Stomach (tissue), 9 donors: ENCODE results near the gene IBA57. TPM values are rescaled to one million over a fixed set of nuclear protein-coding genes. Genes with fewer than 3 reads are reported as not detected.
A peak's percentile ranks its signal among the peaks of the same experiment; 100 is the strongest.
"Not testable (repeated sequence)": the region's sequence is repeated elsewhere in the genome, so short reads cannot be mapped to it uniquely, and the experiment has no call there.

ENCODE experiments used
- DNase-seq, 2 donors: peaks; one replicate each; pipeline versions ENCODE4 v3.0.0 to v3.0.0-alpha.2; 2013 to 2019
- H3K27ac ChIP-seq, 5 donors: fragments of 200-600 bp in 4 of 5; sonication (generic) in 4 of 5; one replicate each; pipeline ENCODE4 v1.5.1; 2013 to 2019; ENCODE audit warnings: mild to moderate bottlenecking in 1 of 5, moderate library complexity in 1 of 5
- H3K27me3 ChIP-seq, 3 donors: fragments of 200-600 bp; sonication (generic); one replicate each; pipeline ENCODE4 v1.5.1; 2017 to 2019; ENCODE audit warnings: mixed run types in 1 of 3
- H3K36me3 ChIP-seq, 4 donors: fragments of 200-600 bp; sonication (generic); 1 replicate in 3 of 4; 2 replicates in 1 of 4; pipeline ENCODE4 v1.5.1; 2016 to 2019
- H3K4me1 ChIP-seq, 4 donors: fragments of 200-600 bp; sonication (generic); one replicate each; pipeline ENCODE4 v1.5.1; 2016 to 2019
- H3K4me3 ChIP-seq, 4 donors: fragments of 200-600 bp; sonication (generic) in 3 of 4; one replicate each; pipeline ENCODE4 v1.5.1; 2016 to 2019; ENCODE audit warnings: mild to moderate bottlenecking in 1 of 4
- H3K9me3 ChIP-seq, 4 donors: fragments of 200-600 bp; sonication (generic); one replicate each; pipeline ENCODE4 v1.5.1; 2016 to 2019
- CTCF ChIP-seq, 7 experiments: fragments of 450-650 bp in 4 of 7; fragments of 200-600 bp in 3 of 7; sonication (generic) in 3 of 7; IDR thresholded peaks; one replicate each; pipeline ENCODE4 v1.5.1; 2016 to 2019; ENCODE audit warnings: antibody characterized with exemption in 7 of 7, control low read depth in 2 of 7, mild to moderate bottlenecking in 1 of 7
- EP300 ChIP-seq: sonication (generic); formaldehyde crosslinking; IDR thresholded peaks from one replicate; pipeline ENCODE4 v1.6.1; 2017; ENCODE audit warnings: antibody characterized with exemption
- POLR2A ChIP-seq, 4 donors: fragments of 450-650 bp; IDR thresholded peaks; one replicate each; pipeline ENCODE4 v1.6.1; 2016; ENCODE audit warnings: antibody characterized with exemption in 4 of 4, control low read depth in 2 of 4, mild to moderate bottlenecking in 1 of 4, moderate library complexity in 1 of 4
- POLR2AphosphoS5 ChIP-seq, 3 donors: sonication (generic); formaldehyde crosslinking; IDR thresholded peaks; one replicate each; pipeline ENCODE4 v1.6.1; 2016; ENCODE audit warnings: antibody characterized with exemption in 3 of 3
- WGBS, 5 donors: extraction: QIAGEN DNeasy Blood & Tissue Kit in 3 of 5; methylation state at CpG; one replicate each; pipeline versions ENCODE4 v1.1.5 to v1.1.7; 2013 to 2018; 5-methylcytosine and 5-hydroxymethylcytosine counted together
- intact Hi-C: fragments of 100-400 bp; cut with DNase I; formaldehyde crosslinking; loops from one replicate; pipeline ENCODE4 v1.15.1; 2023; ENCODE audit warnings: low total_unique reads
- polyA plus RNA-seq, 3 donors: library from polyadenylated mRNA; stranded (reverse); fragments of 200-250 nt; gene quantifications; one replicate each; pipeline ENCODE4 v1.2.3, GENCODE V29; 2013
- total RNA-seq, 5 donors: library from RNA; depleted of rRNA; stranded (reverse); fragments of >200 nt; gene quantifications; one replicate each; pipeline versions ENCODE4 v1.1.0 to v1.2.3, GENCODE V29; 2014 to 2016
- donor health status: healthy with polysubstance abuse.
- donor health status: Bipolar disorder and iron deficiency.
- donor health status: healthy.

The IBA57 gene
- total and polyA plus RNA-seq, 8 donors: 1.2 to 6.1 (median 4.3) TPM

- 76 to 84% (median 76%) methylated on average over 10 of the region's 10 CpGs for WGBS, 5 donors
- H3K27me3 ChIP-seq: no peaks in the 10 kb centered on the region
- H3K27ac ChIP-seq: peak overlapping the region in 1 of 5 donors; percentile 34
- intact Hi-C loops: no loop called here
- no peak for DNase-seq
- H3K4me3 ChIP-seq: no peak overlapping the region
- TF ChIP-seq POLR2AphosphoS5 (IDR thresholded peaks at IDR 0.05) (no peak), EP300 (no peak), POLR2A (IDR thresholded peaks at IDR 0.05) (no peak), CTCF (IDR thresholded peaks at IDR 0.05) (no peak)
- peaks cover 0 to 33% (median 25%) of the 10 kb centered on the region in 4 donors for H3K36me3 ChIP-seq
- peaks cover 0 to 28% (median 15%) of the 10 kb centered on the region in 4 donors for H3K4me1 ChIP-seq
- no peaks in the 10 kb centered on the region for H3K9me3 ChIP-seq
Observed at GRCh38 chr1:228171221-228171891, 5.8 kb downstream of the IBA57 start.

DNA sequence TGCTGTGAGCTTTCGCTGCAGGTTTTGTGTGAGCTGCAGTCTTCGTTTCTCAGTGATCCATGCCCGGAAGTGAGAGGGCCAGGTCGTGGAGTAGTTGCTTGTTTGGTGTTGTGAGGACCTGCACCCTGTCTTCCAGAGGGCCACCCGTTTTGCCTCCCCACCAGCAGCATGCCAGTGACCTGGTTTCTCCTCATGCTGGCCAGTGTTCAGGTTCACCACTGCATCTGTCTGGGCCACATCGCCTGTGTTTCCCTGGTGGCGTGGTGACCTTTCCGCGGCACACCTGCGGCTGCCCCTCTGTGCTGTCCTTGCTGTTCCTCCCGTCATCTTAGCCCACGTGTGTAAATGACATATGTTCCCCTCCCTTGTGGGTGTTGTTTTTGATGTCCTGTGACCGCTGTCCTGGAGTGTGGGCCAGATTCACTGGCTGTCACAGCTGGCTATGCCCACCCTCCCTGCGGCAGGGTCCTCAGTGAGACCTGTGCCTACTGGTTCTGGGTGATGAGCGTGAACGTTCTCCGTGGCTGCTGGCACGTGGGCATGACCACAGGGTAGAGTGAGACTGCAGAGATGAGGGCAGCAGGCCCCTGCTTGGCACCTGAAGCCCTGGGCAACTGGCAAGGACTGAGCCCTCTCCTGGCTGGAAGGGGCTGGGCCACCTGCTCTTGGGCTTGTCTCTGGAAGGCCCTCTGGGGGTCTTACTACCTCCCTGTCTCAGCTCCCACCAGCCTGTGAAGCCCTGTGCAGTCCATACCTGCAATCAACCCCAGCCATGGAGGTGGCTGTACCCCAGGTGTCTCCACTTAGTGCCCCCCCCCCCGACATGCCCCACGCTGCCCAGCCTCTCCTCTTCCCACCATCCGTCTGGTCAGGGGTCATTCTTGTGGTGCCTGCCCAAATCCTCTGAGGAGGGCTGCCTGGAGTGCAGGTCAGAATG lies 7.3 kb downstream of the IBA57 start:
- Histone ChIP-seq H3K4me3 (no peak overlapping the region), H3K36me3 (peaks cover 0 to 41% (median 27%) of the 10 kb centered on the region in 4 donors), H3K4me1 (peaks cover 0 to 22% (median 7%) of the 10 kb centered on the region in 4 donors), H3K27ac (no peak overlapping the region), H3K27me3 (no peaks in the 10 kb centered on the region), H3K9me3 (no peaks in the 10 kb centered on the region)
- intact Hi-C loops: no loop called here
- no peak for DNase-seq
- WGBS, 5 donors: 76 to 88% (median 86%) methylated on average over 14 to 21 of the region's 21 CpGs
- TF ChIP-seq POLR2AphosphoS5 (IDR thresholded peaks at IDR 0.05) (no peak), POLR2A (IDR thresholded peaks at IDR 0.05) (no peak), EP300 (no peak), CTCF (IDR thresholded peaks at IDR 0.05) (no peak)

DNA sequence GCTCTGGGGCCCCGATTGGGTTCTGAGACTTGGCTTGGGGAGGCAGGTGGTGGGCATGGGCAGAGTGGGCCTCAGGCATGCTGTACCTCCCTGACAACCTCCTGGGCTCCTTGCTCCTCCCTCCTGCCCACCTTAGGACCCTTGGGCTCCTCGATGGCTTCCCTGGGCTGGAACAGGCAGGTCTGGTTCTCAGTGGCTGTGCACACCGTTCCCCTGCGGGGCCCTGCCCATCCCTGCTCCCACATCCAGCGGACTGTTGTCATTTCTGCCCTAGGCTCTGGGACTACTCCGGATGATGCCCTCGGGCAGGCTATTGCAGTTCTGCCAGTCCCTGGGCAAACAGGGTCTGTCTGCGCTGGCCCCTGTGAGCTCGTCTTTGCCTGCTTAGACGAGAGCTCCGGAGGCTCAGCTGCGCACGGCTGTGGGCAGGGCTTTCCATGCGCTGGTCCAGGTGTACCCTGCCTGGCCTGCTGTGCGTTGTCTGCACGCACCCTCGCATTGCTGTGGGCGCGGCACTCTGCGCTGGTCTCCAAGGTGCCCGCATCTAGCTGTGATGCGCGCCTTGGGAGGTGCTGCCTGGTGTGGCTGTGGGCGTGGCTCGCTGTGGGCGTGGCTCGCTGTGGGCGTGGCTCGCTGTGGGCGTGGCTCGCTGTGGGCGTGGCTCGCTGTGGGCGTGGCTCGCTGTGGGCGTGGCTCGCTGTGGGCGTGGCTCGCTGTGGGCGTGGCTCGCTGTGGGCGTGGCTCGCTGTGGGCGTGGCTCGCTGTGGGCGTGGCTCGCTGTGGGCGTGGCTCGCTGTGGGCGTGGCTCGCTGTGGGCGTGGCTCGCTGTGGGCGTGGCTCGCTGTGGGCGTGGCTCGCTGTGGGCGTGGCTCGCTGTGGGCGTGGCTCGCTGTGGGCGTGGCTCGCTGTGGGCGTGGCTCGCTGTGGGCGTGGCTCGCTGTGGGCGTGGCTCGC lies 8.2 kb downstream of the IBA57 start:
- peak in 1 of 2 donors; percentile 35 for DNase-seq
- H3K9me3 ChIP-seq, H3K27me3 ChIP-seq, intact Hi-C loops: not testable (repeated sequence)
- Histone ChIP-seq H3K36me3 (peaks cover 0 to 33% (median 23%) of the 10 kb centered on the region in 4 donors), H3K4me3 (peak overlapping the region in 1 of 4 donors; percentile 16), H3K27ac (peak overlapping the region in 1 of 5 donors; percentile 73), H3K4me1 (peaks cover 3 to 25% (median 10%) of the 10 kb centered on the region in 4 donors)
- 56 to 82% (median 64%) methylated on average over 5 to 33 of the region's 69 CpGs for WGBS, 5 donors

DNA sequence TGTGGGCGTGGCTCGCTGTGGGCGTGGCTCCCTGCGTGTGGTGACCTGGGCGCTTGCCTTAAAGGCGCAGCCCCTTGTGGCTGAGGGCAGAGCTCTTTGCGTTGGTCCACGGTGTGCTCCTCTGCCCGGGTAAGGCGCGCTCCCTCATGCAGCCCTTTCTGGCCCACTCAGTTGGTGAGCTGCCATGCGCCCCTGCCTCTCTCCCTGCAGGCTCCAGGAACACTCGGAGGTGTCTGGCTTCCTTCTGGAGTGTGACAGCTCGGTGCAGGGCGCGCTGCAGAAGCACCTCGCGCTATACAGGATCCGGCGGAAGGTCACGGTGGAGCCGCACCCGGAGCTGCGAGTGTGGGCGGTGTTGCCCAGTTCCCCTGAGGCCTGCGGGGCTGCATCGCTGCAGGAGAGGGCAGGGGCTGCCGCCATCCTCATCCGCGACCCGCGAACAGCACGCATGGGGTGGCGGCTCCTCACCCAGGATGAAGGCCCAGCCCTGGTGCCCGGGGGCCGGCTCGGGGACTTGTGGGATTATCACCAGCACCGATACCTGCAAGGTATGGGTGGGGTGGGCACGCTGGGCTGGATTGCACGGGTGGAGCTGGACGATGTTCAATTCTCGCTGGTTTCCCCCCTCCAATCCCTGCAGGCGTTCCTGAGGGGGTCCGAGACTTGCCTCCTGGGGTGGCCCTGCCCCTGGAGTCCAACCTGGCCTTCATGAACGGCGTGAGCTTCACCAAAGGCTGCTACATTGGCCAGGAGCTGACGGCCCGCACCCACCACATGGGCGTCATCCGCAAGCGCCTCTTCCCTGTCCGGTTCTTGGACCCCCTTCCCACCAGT lies 9.1 kb downstream of the IBA57 start:
- Histone ChIP-seq H3K27me3 (no peaks in the 10 kb centered on the region), H3K27ac (peak overlapping the region in 1 of 5 donors; percentile 66), H3K4me3 (peak overlapping the region in 3 of 4 donors; percentile 9 to 32 (median 22)), H3K9me3 (no peaks in the 10 kb centered on the region), H3K4me1 (peaks cover 5 to 26% (median 15%) of the 10 kb centered on the region in 4 donors), H3K36me3 (peaks cover 0 to 33% (median 22%) of the 10 kb centered on the region in 4 donors)
- 76 to 98% (median 90%) methylated on average over 22 to 52 of the region's 52 CpGs for WGBS, 5 donors
- no peak for TF ChIP-seq CTCF (IDR thresholded peaks at IDR 0.05)
- TF ChIP-seq POLR2AphosphoS5 (IDR thresholded peaks at IDR 0.05): no peak
- intact Hi-C loops: no loop called here
- peak in 1 of 2 donors; percentile 42 for DNase-seq
